Epithelial cell of umbilical artery (primary cell): ENCODE data around the gene POLR2F. TPM values are rescaled to one million over a fixed set of nuclear protein-coding genes. Genes with fewer than 3 reads are reported as not detected.

Experiments
- total RNA-seq: library from RNA; depleted of rRNA; stranded (reverse); fragments of >200 nt; gene quantifications from 2 replicates; pipeline ENCODE4 v1.2.3, GENCODE V29; 2014

POLR2F gene
- 46.0 and 78.0 TPM in 2 replicates for total RNA-seq

DNA sequence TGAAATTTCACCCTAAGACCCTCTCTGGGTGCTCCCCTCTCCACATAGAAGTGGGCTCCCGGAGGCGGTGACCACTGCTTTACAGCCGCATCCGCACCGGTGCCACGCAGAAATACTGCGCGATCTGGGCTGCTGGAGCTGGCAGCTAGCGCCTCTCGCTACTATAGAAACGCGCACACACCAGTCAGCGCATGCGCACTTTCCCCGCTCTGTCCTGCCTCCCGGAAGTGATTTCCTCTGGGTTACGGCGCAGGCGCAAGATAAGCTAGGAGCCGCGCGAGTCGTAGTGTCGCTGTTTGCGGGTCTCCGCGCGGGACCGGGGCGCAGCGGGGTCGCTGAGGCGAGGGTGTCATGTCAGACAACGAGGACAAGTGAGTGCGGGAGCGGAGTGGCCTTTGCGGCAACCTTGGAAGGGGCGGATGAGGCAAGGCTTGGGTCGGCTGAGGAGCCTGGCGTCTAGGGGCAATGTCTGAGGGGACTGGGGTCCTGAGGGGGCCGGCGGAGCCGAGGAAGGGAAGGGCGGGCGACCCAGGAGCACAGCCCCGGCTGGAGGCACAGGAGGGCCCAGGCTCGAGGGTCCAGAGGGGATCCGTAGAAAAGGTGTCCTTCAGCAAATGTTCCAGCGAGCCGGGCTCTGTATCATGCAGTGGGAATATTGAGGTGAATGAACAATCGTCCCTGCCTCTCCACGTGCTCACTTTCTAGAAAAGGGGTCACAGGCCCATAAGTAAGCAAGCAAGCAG, at the start of gene POLR2F, which contains the start of gene C22orf23:
Gene POLR2F (plus strand): TSS at position 263 of the 743 bp plus-strand sequence. CDS start 89 bp downstream, at position 352.
Gene C22orf23 (minus strand): TSS at position 165 of the 743 bp plus-strand sequence. CDS start 452 bp downstream, outside the sequence.

DNA sequence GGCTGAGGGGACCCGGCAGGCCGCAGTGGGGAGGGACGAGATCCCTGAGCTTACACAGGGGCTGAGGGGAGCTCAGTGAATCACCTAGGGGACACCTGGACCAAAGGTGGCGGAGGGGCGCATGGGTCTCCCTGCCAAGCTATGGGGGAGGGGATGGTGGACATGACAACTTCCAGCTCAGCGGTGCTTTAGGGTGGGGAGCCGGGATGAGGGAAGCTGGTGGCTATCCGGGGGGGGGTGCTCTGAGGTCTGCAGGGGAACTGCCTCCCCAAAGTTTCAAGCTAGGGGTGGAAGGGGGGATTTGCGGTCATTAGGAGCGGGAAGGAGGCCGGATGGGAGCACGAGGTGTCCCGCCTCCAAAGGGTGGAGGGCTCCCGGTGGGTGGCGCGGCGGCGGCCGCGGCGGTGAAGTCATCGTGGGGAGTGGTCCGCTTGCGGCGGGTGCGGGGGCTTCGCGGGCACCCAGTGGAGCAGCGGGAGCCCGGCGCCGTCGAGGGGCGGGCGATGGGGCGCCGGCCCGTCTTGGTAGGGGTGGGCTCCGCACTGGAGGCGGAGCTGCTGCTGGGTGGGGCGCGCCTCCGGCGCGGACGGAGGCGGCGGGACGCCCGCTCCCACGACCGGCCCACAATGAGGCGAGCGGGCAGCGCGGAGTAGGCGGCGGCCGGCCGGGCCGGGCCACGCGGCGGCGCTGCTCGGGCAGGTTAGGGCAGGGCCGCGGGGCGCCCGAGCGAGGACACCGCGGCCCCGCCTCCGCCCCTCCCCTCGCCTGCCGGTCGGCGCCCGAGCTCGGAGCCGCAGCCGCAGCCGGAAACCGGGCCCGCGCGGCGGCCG, 47.8 kb upstream of the POLR2F start, which contains the start of gene MICALL1:
Gene MICALL1 (plus strand): TSS at position 764 of the 830 bp plus-strand sequence. CDS start 126 bp downstream, outside the sequence.

DNA sequence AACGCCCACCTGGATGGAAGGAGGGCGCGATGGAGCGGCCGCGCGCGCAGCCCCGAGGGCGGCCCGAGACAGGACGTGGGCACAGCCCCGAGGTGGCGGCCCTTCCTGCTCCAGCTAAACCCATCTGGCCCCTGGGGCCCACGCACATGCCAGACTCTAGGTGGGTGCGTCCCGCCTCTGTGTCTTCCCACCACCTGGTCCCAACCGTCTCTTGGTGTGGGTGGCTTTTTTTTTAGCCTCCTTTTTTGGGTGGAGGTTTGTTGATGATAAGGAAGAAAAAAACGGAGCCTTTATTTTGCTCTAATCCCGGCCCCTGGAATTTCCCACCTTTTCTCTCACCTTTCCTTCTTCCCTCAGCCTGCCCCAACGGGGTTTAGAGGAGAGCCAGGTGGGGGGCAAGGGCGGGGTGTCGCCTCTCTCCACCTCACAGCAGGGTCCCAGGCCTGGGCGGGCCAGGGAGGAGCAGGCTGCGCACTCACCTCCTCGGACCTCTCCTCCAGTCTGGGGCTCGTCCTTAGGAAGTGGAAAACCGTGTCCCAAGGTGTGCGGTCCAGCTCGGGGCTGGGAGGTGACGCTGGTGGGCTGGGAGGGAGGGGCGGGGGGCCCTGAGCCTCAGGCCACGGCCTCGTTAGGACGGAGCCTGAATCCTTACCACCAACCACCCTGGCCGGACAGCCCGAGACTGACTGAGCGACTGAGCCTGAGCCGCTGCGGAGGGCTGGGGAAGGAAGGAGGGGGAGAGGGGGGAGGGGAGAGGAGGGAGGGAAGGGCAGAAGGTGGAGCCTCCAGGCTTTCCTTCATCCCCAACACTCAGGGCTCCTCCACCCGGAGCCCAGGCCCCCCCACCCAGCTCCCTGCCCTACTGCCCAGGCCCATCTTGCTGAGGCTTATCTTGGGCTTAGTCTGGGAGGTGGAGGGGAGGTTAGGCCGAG, 30.6 kb downstream of the POLR2F start, which contains the start of gene SOX10:
Gene SOX10 (minus strand): TSS at position 696 of the 932 bp plus-strand sequence. CDS start 771 bp downstream, outside the sequence.

Other genes starting within 250 kb of the POLR2F start
- 38.1 and 57.2 TPM in 2 replicates for gene GCAT, start 145.8 kb upstream of the POLR2F start, total RNA-seq
- 0.32 TPM in 1 of 2 replicates, not detected in the other for gene GALR3, start 130.3 kb upstream of the POLR2F start, total RNA-seq
- gene ANKRD54, start 109.4 kb upstream of the POLR2F start, total RNA-seq: 42.9 and 46.8 TPM in 2 replicates
- gene EIF3L, start 104.3 kb upstream of the POLR2F start, total RNA-seq: 173 and 313 TPM in 2 replicates
- 22.7 and 23.7 TPM in 2 replicates for gene MICALL1, start 47.4 kb upstream of the POLR2F start, total RNA-seq
- 0.32 TPM in 1 of 2 replicates, not detected in the other for gene C22orf23, start 98 bp upstream of the POLR2F start, total RNA-seq
- gene SOX10, start 30.9 kb downstream of the POLR2F start, total RNA-seq: not detected in 2 replicates
- gene PICK1, start 103.7 kb downstream of the POLR2F start, total RNA-seq: 5.8 and 17.8 TPM in 2 replicates
- gene SLC16A8, start 130.5 kb downstream of the POLR2F start, total RNA-seq: under 0.01 TPM in 1 of 2 replicates, not detected in the other
- gene BAIAP2L2, start 157.0 kb downstream of the POLR2F start, total RNA-seq: not detected in 2 replicates
- 1.9 and 9.4 TPM in 2 replicates for gene PLA2G6, start 228.1 kb downstream of the POLR2F start, total RNA-seq
- 43.5 and 66.6 TPM in 2 replicates for gene MAFF, start 248.3 kb downstream of the POLR2F start, total RNA-seq